Epithelial cell of prostate (primary cell): ENCODE results near the gene PTPN9.
"Not testable (repeated sequence)": the region's sequence is repeated elsewhere in the genome, so short reads cannot be mapped to it uniquely, and the experiment has no call there.

Source experiments
- DNase-seq: peaks from one replicate; pipeline ENCODE4 v3.0.0-alpha.2; 2011; ENCODE audit warnings: low read depth, low spot score
- H3K27ac ChIP-seq: fragments of 450-650 bp; 2 replicates; pipeline ENCODE4 v1.5.1; 2017; ENCODE audit warnings: mild to moderate bottlenecking

The PTPN9 gene

DNA sequence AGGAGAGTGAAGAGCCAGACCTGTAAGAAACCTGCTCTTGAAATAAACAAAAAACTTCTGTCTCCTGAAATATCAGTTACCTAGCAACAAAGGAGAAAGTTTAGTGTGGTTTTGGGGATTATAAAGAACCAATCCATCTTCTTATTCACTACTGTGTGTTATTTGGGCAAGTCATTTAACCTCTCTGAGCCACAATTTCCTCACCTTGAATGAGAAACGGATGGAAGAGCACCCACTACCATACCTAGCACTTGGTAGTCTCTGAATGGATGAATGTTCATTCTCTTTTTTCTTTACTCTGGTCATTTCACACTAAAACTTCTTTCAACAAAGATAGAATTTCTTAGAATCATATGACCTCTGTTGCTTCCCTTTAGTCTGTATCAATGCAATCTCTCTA, 45.2 kb downstream of the PTPN9 start:
- no peak overlapping the region for H3K27ac ChIP-seq
- DNase-seq, result no peak

DNA sequence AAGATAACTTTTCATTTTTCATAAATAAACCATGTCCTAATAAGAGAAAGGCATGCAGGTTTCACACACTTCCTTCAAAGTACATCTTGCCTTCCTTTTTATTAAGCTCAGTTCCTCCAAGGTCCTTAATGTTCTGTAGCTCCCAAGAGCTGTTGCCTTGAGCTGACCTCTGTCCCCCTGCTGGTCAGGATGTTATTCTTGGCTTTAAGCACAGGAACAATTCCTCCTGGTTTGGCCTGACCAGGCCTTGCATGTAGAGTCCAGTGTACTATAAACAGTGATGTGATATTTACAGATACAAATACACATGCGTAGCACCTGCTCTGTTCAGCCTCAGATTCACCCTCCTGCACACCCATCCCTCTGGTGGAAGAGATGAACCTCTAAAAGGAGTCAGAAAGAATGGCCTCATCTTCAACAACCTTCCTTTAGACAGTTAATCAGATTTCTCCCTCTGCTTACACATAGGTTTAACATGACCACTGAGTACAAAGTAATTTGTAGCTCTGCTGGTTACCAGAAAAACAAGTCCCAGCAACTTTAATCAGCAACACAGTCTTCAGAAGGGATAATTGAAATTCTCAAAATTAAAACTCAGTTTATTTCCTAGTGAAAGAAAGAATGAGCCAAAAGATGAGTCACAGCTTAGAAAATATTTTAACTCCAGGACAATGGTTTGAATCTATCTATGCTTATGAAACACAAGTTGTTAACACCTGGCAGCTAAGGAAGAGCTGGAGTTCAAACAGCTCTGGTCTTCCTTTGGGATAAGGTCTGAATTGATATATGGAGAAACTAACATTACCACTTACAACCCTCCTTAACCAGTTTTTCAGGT, 46.5 kb downstream of the PTPN9 start:
- peak overlapping the region; percentile 36 for H3K27ac ChIP-seq
- no peak for DNase-seq

DNA sequence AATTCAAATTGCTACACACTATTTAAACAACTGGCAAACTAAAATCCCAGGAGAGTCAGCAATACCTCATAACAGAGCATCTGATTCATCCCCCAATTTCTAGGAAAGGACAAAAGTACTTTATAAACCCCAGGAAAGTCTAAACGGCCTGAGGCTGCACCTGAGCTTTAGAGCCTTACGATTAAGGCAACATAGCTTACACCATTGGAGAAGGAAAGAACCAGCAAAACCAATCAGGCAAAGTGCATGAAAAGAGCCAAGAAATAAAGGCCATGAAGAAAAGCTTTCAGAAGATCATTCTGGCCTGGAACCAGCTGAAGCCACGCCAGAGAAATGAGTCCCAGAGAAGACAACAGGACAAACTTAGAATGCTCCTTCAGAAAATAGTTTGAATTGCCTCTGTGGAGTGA, 48.1 kb downstream of the PTPN9 start:
- H3K27ac ChIP-seq, result no peak overlapping the region
- DNase-seq, result no peak

DNA sequence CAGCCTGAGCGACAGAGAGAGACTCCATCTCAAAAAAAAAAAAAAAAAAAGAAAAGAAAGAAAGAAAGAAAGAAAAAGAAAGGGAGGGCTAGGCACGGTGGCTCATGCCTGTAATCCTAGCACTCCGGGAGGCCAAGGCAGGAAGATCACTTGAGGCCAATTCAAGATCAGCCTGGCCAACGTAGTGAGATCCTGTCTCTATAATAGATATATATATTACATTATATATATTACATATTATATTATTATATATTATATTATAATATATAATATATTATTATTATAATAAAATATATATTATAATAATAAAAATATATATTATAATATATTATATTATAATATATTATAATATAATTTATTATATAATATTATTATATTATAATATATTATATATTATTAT, 48.9 kb downstream of the PTPN9 start:
- no peak overlapping the region for H3K27ac ChIP-seq
- DNase-seq, result no peak

DNA sequence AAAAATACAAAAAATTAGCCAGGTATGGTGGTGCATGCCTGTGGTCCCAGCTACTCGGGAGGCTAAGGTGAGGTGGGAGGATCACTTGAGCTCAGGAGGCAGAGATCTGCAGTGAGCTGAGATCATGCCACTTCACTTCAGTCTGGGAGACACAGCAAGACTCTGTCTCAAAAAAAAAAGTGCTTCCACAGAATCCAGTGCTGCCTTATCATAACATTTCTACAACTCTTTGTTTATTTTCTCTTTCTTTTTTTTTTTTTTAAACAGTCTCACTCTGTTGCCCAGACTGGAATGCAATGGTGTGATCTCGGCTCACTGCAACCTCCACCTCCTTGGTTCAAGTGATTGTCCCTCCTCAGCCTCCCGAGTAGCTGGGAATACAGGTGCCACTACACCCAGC, 53.4 kb downstream of the PTPN9 start:
- not testable (repeated sequence) for DNase-seq, H3K27ac ChIP-seq

DNA sequence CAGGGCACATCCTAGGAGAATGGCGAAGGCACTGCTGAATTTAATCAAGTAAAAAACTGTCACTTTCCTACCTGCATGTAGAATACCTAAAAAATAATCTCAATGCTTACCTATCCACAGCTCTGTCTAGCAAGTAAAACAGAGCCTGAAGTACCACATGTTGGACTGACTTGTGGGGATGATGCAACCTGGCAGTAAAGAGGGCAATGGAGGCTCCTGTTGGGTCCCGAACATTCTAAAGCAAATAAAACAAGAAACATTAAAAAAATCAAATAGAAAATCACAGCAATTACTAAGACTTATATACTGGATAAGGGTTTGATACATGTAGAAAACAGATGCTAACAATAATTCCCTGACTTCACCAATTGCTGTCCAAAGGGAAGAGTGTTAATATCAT, 56.1 kb downstream of the PTPN9 start:
- no peak for DNase-seq
- no peak overlapping the region for H3K27ac ChIP-seq

DNA sequence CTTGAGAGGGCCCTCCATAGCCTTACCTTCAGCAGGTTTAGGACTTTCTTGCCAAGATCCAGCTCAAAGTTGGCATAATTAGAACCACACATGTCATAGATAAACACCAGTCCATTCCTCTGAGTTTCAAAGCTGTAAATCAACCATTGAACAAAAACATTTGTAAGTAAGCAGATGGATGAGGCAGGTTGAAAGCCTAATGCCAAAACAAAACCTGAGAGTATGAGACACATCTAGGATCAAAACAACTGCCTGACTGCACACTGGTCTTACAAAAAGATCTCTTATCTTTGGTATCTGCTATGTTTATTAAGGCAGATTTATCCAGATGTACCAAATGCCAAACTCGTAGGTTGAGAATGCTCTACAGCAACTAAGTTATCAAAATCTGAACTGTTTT, 61.9 kb downstream of the PTPN9 start:
- no peak overlapping the region for H3K27ac ChIP-seq
- no peak for DNase-seq

DNA sequence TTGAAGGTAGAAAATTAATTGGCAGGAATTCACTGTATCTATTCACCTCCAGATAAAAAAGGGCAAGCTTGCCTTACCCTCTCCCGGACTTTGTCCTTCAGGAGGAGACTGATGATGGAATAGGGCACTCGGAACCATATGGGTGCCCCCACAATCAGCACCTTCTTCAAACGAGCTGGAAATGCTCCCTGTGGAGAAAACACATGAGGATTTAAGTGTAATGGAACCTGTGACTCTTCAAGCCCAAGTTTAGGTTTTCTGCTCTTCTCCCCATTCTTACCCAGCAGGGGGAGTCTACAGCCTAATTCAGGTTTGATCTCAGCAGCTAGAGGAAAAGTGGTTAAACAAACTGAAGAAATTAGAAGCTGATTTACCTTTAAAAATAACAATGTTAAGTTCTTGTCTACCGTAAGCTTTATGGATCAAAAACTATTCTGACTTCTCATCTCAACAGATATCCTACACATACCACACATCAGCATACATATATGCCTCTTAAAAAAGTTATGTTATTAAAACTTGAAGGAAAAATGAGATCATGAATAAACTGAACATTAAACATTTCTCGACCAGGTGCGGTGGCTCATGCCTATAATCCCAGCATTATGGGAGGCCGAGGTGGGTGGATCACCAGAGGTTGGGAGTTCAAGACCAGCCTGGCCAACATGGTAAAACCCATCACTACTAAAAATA, 70.1 kb downstream of the PTPN9 start:
- no peak for DNase-seq
- no peak overlapping the region for H3K27ac ChIP-seq

DNA sequence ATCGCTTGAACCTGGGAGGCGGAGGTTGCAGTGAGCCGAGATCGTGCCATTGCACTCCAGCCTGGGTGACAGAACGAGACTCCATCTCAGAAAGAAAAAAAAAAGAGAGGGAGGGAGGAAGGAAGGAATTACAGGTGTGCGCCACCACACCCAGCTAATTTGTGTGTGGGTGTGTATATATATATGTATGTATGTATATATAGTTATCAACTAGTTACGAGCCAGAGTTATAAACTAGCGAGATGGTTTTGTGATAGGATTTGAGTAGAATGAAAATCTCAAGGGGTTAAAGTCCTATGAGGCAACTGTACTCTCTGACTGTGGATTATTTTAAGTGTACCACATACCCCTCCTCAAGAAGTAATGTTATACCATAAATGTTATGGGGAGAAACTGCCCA, 76.8 kb downstream of the PTPN9 start:
- DNase-seq, result no peak
- H3K27ac ChIP-seq, result no peak overlapping the region

DNA sequence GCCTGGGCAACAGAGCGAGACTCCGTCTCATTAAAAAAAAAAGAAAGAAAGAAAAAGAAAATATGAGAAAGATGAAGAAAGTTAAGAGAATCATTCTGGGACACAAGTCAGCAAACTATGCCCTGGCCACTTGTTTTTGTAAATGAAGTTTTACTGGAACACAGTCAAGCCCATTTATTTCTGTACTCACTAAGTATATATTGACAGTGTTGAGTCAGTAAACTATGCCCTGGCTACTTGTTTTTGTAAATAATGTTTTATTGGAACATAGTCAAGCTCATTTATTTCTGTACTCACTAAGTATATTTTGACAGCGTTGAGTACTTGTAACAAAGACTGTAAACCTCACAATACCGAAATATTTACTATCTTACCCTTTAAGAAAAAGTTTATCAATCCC, 85.4 kb downstream of the PTPN9 start:
- no peak overlapping the region for H3K27ac ChIP-seq
- no peak for DNase-seq

DNA sequence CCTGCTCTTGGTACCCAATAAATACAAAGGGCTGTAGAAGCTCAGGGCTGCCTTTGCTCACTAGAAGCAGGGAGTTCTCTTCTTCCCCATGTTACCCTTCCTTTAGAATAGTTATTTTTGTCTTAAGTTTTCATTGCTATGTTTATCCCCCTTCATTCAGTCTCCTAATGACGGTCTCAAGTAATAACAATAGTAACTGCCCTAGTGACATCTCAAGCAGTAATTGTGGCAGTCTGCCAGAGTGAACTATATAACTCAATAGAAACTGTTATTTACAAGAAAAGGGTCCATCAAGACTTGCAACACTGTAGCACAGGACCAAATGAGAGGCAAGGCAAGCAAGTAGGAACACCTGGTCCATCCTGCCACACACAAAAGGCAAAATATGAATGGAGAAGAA, 95.2 kb downstream of the PTPN9 start:
- no peak for DNase-seq
- H3K27ac ChIP-seq, result no peak overlapping the region

DNA sequence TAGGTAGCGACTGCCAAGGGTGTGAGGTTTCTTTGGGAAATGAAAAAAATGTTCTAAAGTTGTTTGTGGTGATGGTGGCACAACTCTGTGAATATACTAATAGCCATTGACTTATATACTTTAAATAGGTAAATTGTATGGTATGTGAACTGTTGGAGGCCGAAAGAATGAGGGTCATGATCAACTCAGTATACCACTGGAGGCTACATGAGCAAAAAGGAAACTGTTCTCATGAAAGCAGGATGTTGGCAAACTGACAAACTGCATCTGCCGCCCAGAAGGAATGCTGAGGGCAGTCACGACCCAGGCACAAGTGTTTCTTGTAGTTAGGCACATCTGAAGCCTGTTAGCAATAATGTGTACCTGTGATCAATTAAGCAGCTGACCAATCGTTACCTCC, 95.6 kb downstream of the PTPN9 start:
- DNase-seq, H3K27ac ChIP-seq: not testable (repeated sequence)

DNA sequence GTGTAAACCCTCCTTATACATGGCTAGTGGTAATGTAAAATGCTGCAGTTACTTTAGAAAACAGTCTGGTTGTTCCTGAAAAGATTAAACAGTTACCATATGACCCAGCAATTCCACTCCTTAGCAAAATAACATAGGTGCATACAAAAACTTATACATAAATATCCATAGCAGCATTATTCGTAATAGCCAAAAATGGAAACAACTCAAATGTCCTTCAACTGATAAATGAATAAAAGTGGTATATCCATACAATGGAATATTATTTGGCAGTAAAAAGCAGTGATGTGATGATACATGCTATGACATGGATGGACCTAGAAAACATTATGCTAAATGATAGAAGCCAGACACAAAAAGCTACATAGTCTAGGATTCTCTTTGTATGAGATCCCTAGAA, 96.0 kb downstream of the PTPN9 start:
- H3K27ac ChIP-seq, result no peak overlapping the region
- DNase-seq, result no peak

DNA sequence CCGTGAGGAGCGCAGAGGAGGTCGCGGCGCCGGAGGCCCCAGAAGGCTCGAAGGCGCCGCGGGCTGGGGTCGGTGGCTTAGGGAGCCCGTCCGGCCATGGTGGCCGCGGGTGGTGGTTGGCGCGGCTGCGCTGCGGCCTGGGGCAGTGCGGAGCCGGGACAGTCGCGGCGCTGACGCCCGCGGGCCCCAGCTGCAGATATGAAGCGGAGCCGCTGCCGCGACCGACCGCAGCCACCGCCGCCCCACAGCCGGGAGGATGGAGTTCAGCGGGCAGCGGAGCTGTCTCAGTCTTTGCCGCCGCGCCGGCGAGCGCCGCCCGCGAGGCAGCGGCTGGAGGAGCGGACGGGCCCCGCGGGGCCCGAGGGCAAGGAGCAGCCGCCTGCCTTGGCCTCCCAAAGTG, 98.7 kb downstream of the PTPN9 start:
- H3K27ac ChIP-seq, DNase-seq: not testable (repeated sequence)

DNA sequence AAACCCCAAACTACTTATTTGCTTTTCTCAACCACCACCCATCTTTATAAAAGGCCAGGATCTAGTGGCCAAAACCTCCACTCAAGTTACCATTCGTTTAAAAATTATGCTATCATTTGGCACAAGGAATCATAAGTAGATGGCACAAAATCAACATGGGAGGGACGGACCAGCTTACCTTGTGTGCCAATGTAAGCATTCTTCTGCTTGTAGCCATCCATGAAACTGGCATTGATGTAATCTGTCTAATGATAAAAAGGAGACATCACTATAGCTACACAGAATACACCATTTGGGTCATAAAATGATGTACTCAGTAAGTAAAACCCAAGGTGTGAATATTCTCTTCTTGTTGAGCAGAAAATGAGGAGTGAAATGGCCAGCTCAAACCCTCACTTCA, 99.4 kb downstream of the PTPN9 start:
- H3K27ac ChIP-seq, result no peak overlapping the region
- DNase-seq, result no peak

DNA sequence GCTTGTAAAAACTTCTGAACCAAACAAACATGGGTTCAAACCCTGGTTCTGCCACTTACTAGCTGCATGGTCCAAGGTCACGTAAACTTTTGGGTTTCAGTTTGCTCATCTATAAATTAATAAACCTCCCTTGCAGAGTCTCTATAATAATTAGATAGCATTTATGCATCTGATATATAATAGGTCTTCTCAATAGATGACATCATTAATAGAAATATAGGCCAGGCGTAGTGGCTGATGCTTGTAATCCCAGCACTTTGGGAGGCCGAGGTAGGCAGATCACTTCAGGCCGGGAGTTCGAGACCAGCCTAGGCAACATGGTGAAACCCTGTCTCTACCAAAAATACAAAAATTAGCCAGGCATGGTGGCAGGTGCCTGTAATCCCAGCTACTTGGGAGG, 102.0 kb downstream of the PTPN9 start:
- not testable (repeated sequence) for H3K27ac ChIP-seq, DNase-seq

DNA sequence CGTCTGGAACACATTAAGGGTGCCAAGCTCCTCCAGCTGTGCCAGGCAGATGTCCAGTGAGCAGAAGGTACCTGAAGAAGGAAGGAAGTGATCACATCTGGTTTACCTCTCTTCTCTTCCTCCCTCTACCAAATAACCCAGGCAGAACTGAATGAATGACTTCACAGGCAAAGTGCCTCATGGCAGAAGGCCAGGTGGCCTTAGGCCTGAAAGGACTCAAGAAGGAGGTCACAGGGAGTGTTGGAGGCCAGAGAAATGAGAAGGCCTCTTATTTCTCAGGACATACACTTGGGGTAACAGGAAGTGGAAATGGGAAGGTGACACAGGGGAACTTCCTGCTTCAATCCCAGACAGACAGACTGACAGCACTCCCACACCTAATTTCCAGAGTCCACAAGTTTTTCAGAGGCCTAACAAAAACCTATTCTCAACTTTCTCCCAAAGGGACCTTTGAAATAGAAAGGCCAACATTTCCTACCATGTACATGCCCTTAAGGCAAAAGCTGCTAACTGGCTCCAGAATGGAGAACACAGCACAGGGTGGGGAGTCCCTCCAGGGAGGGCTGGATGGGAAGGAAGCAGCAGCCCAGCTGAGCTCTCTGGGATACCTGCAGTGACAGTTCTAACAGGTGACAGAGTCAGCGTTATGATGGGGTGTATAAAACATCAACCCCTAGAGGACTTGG, 110.1 kb downstream of the PTPN9 start:
- H3K27ac ChIP-seq, result no peak overlapping the region
- DNase-seq, result no peak

DNA sequence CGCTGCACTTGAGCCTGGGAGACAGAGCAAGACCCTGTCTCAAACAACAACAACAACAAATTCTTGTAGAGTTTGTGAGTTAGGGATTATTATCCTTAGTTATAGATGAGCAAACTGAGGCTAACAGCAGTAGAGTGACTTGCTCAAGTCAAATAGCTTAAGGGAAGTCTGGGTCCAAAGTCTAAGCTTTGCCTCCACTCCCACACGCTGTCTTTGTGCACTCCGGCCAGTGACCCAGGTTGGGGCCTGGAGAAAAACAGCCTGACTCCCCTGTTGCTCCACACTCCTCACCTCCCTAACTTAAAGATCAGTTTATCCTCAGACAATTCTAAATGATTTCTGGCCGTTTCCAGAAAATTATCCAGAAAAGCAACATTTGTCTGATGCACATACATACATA, 118.5 kb downstream of the PTPN9 start:
- DNase-seq, result no peak
- no peak overlapping the region for H3K27ac ChIP-seq

DNA sequence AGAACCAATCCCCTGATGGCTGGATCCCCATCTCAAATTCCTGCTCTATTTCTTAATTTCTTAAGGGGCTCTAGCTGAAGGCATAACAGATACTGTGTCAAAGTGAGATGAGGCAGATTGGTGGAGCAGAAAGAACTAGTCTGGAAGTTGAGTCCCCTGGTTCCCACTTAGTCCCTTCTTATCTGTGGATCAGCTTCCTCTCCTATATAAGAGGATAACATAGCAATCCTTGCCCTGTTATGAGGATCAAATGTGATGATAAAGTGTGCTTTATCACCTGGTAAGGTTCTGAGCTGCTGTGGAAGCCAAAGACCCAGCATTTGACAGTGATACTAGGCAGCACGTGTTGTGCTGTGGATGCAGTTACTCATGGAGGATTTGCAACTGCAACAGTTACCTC, 119.5 kb downstream of the PTPN9 start:
- no peak overlapping the region for H3K27ac ChIP-seq
- DNase-seq, result no peak

DNA sequence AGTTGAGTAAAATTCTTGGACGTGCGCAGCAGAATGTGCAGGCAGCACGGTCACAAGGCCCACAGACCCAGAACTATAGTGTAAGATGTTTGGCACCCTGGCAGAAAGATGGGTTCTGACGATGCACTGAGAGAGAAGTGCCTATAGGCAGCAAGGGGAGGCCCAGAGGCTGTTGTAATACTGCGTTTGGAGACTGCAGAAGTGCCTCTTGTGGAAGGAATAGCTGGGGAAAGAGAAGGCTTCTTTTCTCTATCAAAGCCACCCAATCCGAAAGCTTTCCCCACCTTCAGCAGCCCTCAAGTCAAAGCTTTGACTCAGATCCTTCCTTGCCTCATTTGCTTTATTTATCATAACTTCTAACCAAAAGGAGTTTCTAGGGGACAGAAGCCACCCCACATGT, 122.4 kb downstream of the PTPN9 start:
- peak overlapping the region; percentile 98 for H3K27ac ChIP-seq
- no peak for DNase-seq

DNA sequence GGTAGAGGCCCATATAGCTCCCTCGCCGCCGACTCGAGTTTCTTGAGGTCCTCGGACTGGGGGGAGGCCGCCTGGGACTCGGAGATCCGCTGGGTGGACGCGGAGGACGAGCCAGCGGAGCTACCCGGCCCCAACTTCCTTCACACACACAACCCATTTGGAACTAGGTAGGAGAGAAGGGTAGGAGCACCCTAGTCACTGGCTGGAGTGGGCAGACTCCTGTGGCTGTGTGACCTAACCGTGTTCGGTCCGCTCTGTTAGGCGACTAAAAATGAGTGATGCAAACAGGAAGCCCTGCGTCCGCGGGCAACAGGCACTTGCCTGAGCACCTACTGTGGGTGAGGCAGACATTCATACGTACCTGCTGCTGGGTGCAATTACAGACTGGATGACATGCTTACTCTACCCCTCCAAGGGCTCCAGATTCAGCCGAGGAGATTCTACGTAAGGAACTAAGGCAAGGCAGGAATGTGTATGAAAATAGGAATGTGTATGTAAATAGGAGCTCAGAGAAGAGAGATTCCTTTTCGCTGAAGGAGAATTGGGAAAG, 123.1 kb downstream of the PTPN9 start:
- peak; percentile 27 for DNase-seq
- peak overlapping the region; percentile 98 for H3K27ac ChIP-seq
